ENCODE data around the gene MYEOV. TPM values are rescaled to one million over a fixed set of nuclear protein-coding genes. Genes with fewer than 3 reads are reported as not detected.

The MYEOV gene
- total RNA-seq, 1 experiment from 2014 or later, result 0.64 TPM

DNA sequence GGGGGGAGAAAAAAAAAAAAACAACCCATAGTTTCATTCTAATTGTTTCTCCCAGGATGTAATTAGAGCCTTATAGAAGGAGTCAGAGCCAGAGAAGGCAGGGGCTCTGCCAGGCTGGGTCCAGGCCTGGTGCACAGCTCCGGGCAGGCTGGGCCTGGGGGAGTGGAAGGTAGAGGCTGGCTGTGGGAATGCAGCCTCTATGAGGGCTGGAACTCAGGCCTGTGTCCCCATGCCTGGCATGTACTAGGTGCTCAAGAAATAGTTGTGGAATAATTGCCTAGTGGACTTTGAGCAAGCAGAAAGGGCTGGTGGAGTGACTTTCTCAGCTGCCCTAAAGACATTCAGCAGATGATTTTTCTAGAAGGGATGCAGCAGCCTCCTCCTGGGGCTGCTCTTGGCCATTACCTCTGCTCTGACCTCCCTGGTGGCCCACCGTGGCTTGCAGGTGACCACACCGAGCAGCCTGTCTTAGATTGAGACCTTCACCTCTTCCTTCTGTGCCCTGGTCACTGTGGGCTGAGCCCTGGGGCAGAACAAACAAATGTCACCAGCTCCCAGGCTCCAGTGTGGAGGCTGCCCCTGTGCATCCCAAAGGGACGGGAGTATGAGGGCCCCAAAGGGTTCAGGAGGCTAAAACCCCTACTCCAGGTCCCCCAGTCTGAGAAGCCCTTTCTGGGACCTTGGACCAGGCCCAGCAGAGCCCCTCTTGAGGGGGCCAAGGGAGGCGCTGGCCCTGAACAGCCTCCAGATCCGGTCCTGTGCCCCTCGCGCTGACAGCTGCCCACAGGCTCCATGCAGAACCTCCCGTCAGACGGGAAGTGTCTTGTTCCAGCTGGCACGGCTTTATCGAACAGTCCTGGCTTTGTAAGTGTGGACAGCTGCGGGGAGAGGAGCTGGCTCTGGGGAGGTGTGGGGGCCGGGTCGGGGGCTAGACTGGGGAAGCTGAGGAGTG lies 18.8 kb downstream of the MYEOV start:
- DNase-seq (ENCODE audit: extremely low read depth, low read depth), result no peak

DNA sequence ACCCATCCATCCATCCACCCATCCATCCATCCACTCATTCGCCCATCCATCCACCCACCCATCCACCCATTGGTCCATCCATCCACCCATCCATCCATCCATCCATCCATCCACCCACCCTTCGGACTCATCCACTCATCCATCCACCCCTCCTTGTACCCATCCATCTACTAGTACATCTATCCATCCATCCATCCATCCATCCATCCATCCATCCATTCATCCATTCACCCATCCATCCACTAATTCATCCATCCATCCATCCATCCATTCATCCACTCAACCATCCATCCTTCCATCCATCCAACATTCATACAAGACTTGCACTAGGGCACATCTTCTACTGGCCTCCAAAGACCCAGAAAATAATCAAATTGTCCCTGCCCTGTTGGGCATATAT lies 20.0 kb downstream of the MYEOV start:
- DNase-seq (ENCODE audit: extremely low read depth, low read depth), result no peak

DNA sequence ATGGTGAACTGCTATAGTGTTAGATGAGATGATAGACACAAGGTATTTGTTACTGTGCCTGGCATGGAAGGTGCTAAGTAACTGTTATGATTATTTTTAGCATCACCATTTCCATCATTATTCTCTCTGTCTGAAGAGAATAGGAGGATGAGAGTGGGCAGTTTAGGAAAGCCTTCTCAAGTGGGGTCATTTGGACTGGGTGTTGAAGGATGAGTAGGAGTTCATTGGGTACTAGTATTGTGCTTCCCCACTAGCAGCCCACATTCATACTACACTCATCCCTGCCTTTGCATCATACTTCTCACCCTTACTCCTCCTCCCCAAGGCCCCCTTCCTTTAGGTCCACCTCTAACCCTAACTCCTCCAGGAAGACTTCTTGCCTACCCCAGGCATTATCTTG lies 20.6 kb downstream of the MYEOV start:
- DNase-seq (ENCODE audit: extremely low read depth, low read depth), result no peak

DNA sequence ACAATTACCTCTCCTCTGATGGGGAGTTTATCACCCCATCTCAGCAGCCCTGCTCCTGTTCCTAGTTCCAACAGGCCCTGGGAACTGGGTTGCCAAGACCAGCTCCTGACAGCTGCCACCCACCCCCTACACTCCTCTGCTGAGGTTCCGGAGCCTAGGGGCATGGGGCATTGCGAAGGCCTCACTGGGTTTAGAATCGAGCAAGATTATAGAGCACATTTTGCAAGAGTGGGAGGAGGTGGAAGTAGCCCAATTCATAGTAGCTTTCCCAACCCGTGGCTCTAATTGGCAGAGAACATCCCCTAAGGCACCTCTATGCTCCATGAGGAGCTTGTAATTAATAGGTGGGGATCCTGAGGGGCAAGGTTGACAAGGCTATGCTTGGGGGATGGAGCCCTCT lies 23.0 kb downstream of the MYEOV start:
- DNase-seq (ENCODE audit: extremely low read depth, low read depth), result no peak

DNA sequence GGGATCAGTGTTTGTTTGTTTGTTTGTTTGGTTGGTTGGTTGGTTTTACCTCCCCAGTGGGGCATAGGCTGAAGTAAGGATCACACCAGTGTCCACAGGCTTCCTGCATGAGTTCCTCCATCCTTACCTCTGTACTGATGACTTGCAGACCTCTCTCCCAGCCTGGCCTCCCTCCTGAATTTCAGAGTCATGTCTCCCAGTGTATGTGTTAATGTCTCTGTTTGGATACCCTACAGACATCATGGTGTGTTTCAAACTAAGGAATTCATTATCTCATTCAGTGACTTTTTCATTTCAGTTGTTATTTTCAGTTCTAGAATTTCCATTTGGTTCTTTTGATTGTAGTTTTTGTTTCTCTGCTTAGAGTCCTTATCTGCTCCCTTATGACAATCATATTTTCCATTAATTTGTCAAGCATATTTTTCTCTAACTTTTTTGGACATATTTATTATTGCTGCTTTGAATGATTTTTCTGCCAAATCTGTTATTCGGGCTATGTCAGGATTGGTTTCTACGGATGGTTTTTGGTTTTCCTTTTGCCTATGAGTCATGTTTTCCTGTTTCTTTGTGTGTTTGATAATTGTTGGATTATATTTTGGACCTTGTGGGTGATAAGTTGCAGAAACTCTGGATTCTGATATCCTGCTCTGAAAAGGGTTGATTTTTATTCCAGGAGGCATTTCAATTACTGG lies 23.6 kb downstream of the MYEOV start:
- DNase-seq (ENCODE audit: extremely low read depth, low read depth), result no peak

DNA sequence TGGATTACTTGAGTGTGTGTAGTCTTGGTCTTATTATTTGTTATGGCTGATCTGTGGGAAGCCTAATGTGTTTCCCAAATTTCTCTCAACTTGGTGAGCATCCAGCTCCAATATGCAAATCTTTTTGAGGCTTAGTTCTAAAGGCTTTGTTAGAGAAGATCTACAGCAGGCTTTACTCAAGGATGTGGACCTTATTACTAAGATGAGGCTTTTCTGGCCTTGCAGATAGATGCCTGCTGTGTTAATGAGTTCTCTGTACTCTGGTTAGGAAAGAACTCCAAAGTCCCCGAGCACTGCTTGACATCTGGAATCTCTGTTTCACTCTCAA lies 24.1 kb downstream of the MYEOV start:
- DNase-seq (ENCODE audit: extremely low read depth, low read depth), result no peak

DNA sequence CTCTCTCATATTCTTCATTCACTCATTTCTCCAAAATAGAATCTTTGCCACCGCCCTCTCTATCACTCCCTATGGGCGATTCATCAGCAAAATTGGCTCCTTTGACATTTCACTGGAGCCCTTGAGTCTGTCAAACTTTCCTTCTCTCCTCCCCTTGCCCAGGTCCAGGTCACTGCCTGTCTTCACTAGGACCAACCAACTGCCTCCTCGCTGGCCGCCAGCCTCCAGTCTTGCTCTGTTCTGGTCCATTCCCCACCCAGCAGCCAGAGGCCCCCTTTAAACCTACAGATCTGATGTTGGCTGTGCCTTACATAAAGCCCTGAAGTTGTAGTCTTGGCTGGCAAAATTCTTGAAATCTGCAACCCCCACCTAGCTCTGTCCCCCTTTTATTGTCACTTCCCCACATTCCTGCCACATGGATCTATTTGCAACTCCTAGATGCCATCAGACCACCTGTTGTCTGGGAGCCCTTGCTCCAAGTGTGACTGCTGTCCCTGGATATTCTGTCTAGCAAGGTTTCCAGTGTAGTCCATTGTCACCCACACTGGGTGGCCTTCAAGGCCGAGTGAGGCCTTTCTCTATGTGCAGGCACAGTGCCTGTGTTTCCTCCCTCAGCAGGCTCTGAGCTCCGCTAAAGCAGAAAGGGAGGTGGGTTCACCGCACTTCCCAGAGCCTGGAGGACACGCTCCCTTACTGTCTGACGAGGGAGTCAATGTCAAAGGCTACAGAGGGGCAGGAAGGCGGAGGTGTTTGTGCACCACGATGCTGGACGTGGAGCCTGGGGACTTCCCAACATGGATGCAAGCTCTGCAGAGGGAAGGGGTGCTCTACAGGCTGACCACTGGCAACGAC lies 25.5 kb downstream of the MYEOV start:
- no peak for DNase-seq (ENCODE audit: extremely low read depth, low read depth)

DNA sequence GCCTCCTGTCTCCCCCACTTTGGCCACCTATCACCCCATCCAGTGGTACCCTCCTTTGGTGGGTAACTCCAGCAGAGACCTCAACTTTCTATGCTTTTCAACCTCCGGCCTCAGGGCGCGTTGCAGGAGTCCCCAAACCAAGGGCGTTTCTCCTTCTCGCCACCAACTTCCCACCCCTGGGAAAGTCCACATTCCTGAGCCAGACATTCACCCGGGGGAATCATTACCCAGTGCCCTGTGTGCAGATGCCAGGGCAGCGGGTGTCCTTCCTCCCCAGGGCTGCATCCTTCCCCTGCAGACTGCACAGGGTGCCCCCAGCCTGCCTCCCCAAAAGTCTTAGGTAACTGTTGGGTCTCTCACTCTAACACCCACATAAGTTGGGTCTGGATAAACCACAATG lies 26.4 kb downstream of the MYEOV start:
- DNase-seq (ENCODE audit: extremely low read depth, low read depth), result no peak

DNA sequence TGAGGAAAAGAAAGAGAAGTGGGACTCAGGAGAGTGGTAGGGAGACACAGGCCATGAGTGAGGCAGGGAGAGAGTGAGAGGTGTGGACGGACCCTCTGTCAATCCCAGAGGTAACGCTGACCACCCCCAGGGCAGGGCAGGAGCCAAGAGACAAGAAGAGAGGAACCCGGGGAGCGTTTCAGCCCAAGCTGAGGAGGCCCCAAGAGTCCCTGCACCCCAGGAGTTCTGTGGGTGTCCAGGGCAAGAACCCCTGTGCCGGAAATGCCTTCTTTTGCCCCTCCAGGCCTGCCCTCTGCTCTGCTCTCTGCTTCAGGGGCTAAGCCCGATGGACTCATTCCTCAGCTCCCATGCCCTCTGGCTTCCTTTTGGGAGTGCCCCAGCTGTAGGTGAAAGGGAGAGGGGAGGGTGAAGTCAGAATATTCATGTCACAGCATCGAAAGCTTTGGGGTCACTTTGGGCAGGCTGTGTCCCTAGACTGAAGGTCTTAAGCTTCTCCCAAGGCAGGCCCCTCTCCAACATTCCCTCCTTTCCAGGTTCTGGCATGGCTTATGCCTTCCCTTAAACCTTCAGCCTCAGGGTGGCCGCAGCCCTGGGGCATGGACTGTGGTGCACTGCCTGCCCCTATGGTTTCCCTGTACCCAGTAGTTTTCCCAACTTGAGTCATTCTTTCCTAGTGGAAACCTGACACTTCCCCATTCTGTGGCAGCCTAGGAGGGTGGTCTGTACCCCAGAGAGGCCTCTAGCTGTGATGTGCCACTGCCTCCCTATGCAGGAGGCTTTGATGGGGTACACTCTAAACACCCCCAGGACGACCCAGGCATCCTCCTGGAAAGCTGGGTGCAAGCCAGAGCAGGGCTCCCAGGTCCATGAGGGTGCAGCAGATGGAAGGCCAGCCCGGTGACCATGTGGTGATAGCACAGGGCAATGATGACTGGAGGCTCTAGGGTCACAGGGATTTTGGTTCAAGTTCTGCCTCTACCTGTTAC lies 27.1 kb downstream of the MYEOV start:
- DNase-seq (ENCODE audit: extremely low read depth, low read depth), result no peak

DNA sequence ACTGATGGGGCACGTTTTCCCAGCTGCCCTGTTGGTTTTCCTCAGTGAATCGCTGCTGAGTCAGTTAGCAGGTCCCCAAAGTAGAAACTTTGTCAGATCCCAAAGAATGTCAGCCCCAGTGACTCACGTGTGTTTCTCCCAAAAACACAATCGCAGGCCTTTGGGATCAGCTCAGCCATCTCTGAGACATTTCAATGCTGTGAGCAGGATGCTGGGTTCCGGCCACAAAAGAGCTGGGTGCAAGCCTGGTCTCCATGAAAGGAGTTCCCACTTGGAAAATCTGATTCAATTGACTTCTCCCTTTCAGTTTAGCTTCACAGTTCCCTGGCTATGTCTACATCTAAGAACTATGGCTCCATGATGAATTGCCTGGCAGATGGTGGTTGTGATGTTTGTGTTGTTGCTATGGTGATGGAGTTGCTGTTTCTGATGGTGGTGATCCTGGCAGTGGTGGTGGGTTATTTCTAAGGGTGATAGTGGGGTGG lies 28.0 kb downstream of the MYEOV start:
- DNase-seq (ENCODE audit: extremely low read depth, low read depth), result no peak

DNA sequence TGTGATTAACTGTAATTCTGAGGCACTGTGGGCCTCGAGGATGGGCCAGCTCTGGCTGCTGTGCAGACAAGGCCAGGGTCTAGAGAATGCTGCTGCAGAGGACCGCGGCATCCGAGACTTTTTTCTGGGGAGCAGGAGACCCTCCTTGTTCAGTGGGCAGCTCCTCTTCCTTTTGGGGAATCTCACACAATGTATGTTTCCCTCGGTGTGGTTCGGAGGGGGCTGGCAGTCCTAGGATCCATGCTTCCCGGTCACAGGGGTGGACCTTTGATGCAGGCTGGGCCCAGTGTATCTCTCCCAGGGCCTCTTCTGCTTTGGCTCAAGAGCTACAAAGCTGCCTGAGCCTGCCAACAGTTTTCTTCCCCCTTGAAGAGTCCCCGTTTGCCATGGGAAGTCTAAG lies 31.5 kb downstream of the MYEOV start:
- no peak for DNase-seq (ENCODE audit: extremely low read depth, low read depth)

DNA sequence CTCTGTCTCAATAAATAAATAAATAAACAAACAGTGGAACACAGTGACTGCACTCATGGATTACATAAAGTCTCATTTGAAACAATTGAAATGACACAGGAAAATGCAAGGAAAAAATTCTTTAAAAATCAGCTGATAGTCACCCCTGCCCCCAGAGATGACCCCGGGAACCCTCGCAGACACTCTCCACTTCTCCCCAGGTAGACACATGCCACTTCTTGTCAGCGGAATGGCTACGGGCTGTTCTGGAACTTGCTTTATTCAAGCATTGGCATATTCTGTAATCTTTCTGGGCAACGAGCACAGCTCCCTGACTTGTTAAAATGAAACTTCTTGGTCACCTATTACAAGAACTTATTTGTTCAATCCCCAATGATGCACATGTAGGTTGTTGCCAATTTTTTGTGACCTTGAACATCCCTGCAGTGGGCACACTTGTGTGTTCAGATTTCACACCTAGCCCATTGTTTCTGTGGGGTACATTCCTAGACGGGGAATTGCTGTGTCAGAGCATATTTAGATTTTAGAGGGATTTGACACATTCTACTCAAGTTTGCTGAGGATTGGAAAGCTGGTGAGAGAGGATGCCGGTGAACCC lies 32.8 kb downstream of the MYEOV start:
- no peak for DNase-seq (ENCODE audit: extremely low read depth, low read depth)

DNA sequence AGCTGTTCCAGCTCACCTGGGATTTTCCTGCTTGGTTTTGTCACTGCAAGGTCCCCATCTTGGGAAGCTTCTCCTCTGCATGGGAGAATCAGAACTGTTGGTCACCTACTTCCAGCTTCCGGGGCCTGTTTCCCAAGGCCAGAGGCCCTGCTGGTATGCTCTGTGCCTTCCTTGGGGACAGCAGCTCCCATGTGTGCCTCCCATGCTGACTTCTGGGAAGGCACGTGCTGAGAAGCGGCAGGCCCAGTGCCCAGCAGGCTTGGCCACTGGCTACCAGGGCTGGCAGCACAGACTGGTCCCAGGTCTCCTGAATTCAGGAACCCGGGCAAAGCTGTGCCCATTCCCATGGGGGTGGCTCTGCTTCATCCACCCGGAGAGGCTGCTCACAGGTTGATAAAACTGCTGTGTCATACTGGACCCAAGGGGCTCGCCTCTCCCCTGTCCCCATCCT lies 33.8 kb downstream of the MYEOV start:
- no peak for DNase-seq (ENCODE audit: extremely low read depth, low read depth)

DNA sequence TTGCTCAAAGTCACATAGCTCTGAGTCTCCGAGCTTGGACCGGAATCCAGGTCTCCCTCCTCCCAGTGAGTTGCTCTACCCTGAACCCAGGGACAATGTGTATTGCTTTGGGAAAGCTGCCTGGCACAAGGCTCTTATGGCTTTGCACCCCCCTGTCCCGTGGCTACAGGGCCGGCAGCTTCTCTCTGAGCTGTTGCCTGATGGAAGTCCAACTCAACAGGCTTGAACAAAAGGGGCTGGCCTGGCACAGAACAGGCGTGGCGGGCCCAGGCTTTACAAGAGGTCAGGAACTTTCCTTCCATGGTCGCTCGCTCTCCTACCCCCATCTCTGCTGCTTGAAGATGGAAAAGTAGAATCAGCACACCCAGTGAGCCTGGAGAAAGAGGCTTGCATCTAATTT lies 34.3 kb downstream of the MYEOV start:
- DNase-seq (ENCODE audit: extremely low read depth, low read depth), result no peak

DNA sequence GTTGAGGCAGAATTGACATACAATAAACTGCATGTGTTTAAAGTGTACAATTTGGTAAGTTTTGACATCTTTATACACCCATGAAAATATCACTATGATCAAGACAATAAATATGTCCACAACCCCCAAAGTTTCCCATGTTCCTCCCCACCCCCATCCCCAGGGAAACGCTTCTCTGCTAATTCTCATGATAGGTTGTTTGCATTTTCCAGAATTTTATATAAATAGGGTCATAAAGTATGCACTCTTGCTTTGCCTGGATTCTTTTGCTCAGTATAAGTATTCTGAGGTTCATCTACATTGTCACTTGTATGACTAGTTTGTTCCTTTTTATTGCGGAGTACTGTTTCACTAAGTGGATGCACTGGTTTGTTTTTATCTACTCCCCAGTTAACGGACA lies 35.6 kb downstream of the MYEOV start:
- DNase-seq (ENCODE audit: extremely low read depth, low read depth), result no peak

DNA sequence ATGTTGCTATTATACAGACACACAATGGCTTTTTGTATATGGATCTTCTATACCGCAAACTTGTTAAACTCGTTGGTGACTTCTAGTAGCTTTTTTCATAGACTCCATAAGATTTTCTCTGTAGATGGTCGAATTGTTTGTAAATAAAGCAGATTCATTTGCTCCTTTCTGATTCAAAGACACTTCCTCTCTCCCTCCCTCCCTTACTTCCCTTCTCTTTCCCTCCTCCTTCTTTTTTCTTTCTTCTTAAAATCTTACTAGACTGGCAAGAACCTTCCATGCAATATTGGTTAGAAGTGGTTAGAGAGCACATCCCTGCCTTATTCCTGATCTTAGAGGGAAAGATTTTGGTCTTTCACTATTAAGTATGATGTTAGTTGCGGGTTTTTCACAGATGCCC lies 36.4 kb downstream of the MYEOV start:
- no peak for DNase-seq (ENCODE audit: extremely low read depth, low read depth)

DNA sequence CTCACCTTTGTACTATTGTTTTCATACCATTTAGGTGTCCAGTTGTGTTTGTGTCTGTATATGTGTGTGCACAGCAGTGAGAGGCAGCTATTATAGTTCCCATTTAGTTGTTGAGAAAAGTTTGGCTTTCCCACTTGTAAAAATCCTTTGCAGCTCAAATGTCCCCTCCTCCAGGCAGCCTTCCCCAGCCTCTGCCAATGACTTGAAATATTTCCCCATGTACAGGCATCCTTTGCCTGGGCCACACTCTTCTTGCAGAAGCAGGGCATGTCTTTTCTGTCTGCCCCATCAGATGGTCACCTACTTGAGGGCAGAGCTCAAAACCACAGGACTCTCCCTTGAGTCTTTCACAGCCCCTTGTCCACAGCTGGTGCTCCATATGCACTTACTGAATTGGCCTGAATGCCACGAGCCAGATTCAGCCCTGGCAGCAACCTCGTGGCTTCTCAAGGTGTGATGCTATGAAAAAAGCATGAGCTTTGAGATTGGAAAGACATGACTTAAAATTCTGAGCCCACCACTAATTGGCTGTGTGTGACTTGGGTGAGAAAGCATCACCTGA lies 39.3 kb downstream of the MYEOV start:
- no peak for DNase-seq (ENCODE audit: extremely low read depth, low read depth)

DNA sequence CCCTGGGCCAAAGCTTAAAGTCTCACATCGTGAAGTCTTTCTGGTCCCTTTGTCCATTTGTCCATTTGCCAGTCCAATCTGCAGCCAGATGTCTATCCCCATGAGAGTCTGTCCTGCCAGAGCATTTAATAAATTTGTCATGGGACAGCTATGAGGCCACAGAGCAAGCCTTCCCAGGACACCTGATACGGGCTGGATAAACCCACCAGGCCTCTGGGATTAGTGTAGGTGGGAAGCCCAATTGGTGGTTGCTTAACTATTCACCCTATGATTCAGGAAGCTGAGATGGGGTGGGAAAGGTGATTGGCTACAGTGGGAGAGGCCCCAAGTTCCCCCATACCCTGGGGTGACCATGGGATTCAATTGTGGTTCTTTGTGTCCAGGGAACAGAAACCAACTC lies 39.9 kb downstream of the MYEOV start:
- DNase-seq (ENCODE audit: extremely low read depth, low read depth), result no peak
